IPS DF 19.7 (cell line): ENCODE data around the gene ECI2.

ENCODE experiments used
- DNase-seq: peaks from one replicate; pipeline ENCODE4 v3.0.0-alpha.2; 2013; ENCODE audit warnings: low read depth, low spot score

ECI2 gene

GRCh38 chr6:4134841-4135664 is at the start of gene ECI2:
TSS of gene ECI2 (minus strand) at chr6:4135575. CDS start at chr6:4135560, 15 bp downstream.
- DNase-seq, result no peak

GRCh38 chr6:4180652-4181255 is 45.4 kb upstream of the ECI2 start:
- no peak for DNase-seq

GRCh38 chr6:4179960-4180651 is 44.7 kb upstream of the ECI2 start:
- DNase-seq, result no peak

GRCh38 chr6:4178737-4179333 is 43.5 kb upstream of the ECI2 start:
- no peak for DNase-seq

- DNase-seq, result no peak
Measured at GRCh38 chr6:4176907-4177306, 41.5 kb upstream of the ECI2 start.

- no peak for DNase-seq
Measured at GRCh38 chr6:4174042-4174441, 38.7 kb upstream of the ECI2 start.

GRCh38 chr6:4172368-4172767 is 37.0 kb upstream of the ECI2 start:
- no peak for DNase-seq

- no peak for DNase-seq
Measured at GRCh38 chr6:4170297-4170696, 34.9 kb upstream of the ECI2 start.

- no peak for DNase-seq
Measured at GRCh38 chr6:4169028-4169789, 33.8 kb upstream of the ECI2 start.

- DNase-seq, result no peak
Measured at GRCh38 chr6:4167833-4168232, 32.5 kb upstream of the ECI2 start.

GRCh38 chr6:4167123-4167522 is 31.7 kb upstream of the ECI2 start:
- DNase-seq, result no peak

- DNase-seq, result no peak
Measured at GRCh38 chr6:4164456-4164855, 29.1 kb upstream of the ECI2 start.

- DNase-seq, result no peak
Measured at GRCh38 chr6:4164117-4164442, 28.7 kb upstream of the ECI2 start.

- DNase-seq, result no peak
Measured at GRCh38 chr6:4163408-4164116, 28.2 kb upstream of the ECI2 start.

- DNase-seq, result no peak
Measured at GRCh38 chr6:4162370-4162769, 27.0 kb upstream of the ECI2 start.

GRCh38 chr6:4159491-4159890 is 24.1 kb upstream of the ECI2 start:
- no peak for DNase-seq

- DNase-seq, result no peak
Measured at GRCh38 chr6:4157506-4157905, 22.1 kb upstream of the ECI2 start.

GRCh38 chr6:4155848-4156466 is 20.6 kb upstream of the ECI2 start:
- no peak for DNase-seq

GRCh38 chr6:4153514-4153985 is 18.2 kb upstream of the ECI2 start:
- DNase-seq, result no peak

- DNase-seq, result no peak
Measured at GRCh38 chr6:4145083-4145482, 9.7 kb upstream of the ECI2 start.
